ENCODE measurements around the gene ECD. TPM values are rescaled to one million over a fixed set of nuclear protein-coding genes. Genes with fewer than 3 reads are reported as not detected.

The ECD gene
- 22.1 TPM for total RNA-seq

DNA sequence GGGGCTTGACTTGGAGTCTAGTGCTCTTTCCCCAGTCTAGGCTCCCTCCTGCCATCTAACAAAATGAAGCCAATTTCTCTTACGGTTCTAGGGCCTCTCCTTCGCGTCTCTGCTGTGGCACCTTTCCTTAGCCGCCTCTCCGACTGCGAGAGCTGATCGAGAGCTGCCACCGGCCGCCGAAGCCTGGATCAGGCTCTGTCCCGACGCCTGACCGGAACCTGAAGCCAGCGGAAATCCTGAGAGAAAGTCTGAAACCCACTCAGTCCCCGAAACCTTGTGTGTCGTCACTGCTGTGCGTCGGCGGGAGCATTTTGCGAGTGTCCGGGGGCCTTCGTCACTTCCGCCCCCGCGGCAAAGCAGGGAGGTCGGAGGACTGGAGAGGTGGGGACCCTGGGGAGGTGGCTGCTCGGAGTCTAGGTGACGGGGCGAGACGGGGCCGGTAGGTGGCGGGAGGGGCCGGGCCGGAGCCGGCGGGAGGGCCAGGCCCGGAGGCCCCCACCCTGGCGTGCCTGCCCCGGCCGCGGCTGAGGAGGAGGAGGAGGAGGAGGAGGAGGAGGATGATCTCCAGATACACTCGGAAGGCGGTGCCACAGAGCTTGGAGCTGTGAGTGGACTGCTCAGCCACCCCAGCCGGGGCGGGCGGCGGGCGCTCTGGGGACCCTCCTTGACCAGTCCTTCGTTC lies at the start of gene ECD, which contains the start of gene FAM149B1:
TSS of gene ECD (minus strand) at position 226 of the 682 bp plus-strand sequence. CDS start 4,071 bp downstream, outside the sequence.
TSS of gene FAM149B1 (plus strand) at position 337 of the 682 bp plus-strand sequence. CDS start at position 558, 221 bp downstream.
- peak; percentile 93 for DNase-seq (ENCODE audit: low spot score)

DNA sequence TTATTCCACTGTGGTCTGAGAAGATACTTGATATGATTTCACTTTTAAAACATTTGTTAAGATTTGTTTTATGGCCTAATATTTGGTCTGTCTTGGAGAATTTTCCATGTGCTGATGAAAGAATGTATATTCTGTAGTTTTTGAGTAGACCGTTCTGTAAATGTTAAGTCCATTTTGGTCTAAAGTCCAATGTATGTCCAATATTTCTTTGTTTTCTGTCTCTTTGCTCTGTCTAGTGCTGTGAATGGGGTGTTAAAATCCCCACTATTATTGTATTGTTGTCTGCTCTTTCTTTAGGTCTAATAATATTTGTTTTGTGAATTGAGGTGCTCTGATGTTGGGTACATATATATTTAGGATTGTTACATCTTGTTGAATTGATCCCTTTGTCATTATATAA lies 47.9 kb upstream of the ECD start:
- DNase-seq (ENCODE audit: low spot score): no peak

DNA sequence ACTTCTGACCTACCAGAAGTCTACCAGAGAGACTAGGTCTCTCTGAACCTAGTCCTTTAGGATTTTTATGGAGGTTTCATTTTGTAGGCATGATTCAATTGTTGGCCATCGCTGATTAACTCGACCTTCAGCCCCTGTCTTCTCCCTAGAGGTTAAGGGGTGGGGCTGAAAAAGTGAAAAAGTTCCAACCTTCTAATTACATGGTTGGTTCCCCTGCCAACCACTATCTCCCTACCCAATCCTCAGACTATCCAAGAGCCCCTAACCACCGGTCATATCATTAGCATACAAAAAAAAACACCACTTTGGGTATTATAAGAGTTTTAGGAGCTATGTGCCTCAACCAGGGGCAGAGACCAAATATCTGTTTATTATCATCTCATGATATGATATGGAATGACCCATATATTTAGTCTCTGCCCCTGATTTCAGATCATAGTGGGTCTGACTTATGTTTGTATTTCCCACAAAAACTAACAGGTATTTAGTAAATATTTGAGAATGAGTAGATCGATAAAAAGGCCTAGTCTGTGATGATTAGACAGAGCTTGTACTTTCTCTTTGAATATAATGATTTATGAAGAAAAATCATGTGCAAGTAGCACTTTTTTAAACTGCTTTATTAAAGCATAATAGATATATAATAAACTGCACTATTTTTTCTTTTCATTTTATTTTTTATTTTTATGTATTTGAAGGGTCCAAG lies 43.5 kb upstream of the ECD start:
- DNase-seq (ENCODE audit: low spot score): no peak

DNA sequence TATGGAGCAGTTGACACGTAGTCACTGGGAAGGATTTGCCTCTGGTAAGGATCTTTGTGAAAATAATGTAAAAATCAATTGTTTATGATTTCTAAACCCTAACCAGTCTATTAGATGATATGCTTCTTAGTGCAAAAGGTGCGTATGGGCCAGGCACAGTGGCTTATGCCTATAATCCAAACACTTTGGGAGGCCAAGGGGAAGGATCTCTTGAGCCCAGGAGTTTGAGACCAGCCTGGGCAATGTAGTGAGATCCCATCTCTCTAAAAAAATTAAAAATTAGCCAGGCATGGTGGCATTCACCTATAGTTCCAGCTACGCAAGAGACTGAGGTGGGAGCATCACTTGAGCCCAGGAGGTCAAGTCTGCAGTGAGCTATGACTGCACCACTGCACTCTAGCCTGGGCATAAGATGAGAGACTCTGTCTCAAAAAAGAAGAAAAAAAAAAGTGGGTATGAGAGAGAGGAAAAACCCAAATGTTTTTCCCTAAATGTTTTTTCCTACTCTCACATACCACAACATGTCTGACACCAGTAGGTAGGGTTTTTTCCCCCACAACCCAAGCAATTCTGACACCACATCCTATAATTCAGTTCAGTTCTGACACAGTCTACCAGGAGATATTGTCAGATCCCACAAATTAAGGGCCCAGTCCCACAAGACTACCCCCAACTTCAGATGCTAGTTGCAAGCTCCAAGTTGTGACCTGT lies 42.7 kb upstream of the ECD start:
- DNase-seq (ENCODE audit: low spot score): no peak

DNA sequence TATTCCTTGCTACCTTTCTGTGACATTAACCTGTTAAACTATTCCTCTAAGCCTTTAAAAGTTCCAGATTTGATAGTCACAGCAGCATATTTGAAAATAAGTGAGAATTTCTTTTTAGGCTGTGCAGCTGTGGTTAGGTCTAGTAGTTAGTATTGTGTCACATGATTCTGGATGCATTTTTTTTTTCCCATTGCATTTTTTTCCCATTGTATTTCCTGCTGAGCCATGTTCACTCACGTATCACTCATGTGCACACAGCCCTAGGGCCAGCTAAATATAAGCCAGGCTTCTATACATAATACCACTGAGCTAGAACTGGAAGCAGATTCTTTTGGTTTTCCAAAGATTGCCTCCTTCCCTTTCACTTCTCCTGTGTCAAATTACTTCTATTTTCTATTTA lies 41.9 kb upstream of the ECD start:
- no peak for DNase-seq (ENCODE audit: low spot score)

DNA sequence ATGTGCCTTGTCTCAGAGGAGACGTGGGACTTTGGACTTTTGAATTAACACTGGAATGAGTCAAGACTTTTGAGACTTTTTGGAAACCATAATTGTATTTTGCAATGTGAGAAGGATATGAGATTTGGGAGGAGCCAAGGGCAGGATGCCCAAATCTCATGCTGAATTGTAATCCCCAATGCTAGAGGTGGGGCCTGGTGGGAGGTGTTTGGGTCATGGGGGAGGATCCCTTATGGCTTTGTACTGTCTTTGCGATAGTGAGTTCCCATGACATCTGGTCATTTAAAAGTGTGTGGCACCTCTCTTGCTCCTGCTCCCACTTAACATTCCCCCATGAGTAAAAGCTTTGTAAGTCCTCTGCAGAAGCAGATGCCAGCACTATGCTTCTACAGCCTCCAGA lies 40.1 kb upstream of the ECD start:
- DNase-seq (ENCODE audit: low spot score): no peak

DNA sequence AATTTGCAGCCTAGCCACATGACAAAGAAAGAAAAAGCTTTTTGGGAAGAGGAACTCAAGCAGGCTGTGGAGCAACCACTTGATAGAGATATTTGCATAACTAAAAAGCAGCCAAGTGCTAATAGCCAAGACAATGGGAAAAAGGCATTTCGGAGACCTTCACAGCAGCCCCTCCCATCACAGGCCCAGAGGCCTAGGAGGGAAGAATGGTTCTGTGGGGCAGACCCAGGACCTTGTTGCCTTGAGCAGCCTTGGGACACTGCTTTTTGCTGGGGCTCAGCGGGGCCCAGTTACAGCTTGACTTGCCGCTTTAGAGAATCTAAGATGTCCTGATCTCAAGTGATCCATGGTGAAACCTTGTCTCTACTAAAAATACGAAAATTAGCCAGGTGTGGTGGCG lies 38.6 kb upstream of the ECD start:
- DNase-seq (ENCODE audit: low spot score): no peak

DNA sequence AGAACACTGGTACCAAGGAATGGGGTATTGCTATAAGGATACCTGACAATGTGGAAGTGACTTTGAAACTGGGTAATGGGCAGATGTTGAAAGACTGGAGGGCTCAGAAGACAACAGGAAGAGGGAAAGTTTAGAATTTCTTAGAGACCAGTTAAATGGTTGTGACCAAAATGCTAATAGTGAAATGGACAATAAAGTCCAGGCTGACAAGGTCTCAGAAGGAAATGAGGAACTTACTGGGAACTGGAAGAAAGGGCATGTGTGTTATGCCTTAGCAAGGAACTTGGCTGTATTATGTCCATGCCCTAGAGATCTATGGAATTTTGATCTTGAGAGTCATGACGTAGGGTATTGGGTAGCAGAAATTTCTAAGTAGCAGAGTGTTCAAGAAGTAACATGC lies 38.1 kb upstream of the ECD start:
- no peak for DNase-seq (ENCODE audit: low spot score)

DNA sequence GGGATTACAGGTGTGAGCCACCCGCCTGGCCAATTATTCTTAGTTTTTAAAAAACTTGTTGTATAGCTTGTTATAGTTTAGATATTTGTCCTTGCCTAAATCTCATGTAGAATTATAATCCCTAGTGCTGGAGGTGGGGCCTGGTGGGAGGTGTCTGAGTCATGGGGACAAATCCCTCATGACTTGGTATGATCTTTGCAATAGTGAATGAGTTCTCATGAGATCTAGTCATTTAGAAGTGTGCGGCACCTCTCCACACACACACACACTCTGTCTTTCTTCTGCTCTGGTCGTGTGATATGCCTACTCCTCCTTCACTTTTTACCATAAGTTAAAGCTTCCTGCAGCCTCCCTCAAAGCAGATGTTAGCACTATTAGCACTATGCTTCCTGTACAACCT lies 37.3 kb upstream of the ECD start:
- no peak for DNase-seq (ENCODE audit: low spot score)

DNA sequence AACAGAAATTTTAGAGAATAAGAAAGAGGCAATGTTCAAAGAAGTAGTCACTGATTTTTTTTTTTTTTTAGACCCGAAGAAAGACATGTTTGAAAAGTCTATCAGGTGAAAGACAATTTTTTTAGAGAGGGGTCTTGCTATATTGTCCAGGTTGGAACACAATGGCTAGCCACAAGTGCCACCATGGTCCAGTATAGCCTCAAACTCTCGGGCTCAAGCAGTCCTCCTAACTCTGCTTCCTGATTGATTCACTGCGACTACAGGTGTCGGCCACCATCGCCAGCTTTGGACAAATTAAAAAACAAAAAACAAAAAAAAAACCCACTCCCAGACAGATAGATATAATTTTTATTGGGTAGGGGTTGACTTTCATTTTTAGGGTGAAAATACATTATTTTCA lies 22.4 kb upstream of the ECD start:
- DNase-seq (ENCODE audit: low spot score): no peak

DNA sequence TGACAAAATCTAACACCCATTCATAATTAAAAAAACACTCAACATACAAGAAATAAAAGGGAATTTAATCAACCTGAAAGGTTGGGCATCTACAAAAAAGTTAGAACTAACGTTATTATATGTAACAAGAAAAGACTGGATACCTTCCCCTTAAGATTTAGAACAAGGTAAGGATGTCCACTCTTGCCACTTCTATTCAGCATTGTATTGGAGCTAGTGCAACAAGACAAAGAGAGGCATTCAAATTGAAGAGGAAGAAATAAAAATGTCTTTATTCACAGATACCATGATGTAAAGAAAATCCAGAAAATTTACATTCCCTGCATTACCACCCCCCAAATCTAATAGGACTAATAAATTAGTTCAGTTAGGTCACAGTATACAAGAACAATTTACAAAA lies 18.5 kb upstream of the ECD start:
- DNase-seq (ENCODE audit: low spot score): no peak

DNA sequence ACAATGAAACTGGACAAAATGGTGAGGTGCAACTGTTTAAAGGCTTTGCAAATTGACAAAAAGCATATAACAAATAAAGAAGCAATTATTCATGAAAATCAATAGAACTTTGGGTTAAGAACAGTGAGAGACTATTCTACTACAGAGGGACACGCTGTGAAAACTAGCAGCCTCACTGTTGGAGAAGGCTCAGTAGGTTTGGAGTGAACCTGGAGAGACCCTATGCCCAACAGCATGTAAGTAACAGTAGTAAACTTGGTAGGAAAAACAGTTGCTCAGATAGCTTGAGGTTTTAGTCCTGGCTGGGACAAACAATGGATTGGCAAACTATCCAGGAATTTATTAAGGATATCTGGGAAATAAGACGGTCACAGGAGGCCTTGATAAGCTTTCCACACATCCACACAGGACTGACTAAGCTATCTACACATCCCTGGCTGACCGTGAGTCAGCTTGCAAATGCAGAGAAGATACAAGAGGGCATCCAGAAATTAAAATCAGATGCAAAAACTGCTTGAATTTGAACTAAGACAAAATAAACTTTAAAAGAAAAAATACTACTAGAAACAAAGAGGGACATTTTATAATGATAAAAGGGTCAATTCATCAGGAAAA lies 16.0 kb upstream of the ECD start:
- DNase-seq (ENCODE audit: low spot score): no peak

DNA sequence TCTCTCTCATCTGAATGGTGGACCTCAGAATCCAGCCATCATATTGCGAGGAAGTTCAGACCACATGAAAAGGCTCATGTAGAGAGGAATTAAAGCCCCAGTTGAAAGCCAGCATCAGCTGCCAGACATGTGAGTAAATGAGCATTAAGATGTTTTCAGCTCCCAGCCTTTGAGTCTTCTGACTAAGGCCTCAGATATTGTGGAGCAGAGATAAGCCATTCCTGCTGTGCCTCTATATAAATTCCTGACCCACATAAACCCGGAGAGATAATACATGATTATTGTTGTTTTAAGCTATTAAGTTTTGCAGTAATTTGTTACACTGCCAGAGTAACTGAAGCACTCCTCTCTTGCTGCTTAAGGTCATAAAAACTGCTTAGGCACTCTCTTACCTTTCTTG lies 14.8 kb upstream of the ECD start:
- no peak for DNase-seq (ENCODE audit: low spot score)

DNA sequence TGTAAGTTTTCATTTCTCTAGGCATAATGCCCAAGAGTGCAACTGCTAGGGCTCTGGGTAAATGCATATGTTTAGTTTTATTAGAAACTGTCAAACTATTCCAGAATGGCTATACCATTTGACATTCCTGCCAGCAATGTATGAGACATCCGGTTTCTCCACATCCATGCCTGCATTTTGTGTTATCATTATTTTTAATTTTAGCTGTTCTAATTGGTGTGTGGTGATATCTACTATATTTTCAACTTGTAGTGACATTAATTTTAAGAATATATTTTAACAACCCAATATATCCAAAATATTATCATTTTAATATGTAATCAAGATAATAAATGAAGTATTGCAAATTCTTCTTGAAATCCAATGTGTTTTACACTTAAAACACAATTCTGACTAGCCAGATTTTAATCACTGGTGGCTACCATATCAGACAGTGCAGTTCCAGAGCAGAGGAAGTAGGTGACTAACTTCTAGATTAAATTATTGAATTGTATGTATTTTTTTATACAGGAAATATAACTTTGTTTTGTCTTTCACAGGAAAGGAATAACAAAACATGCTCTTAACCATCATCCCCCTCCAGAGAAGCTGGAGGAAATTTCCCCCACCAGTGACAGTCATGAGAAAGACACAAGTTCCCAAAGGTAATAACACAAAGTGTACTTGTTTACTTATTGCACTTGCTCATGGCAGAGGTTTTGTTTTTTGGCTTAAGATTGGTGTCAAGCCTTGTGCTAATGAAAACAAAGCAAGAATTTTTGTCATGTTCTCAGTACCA lies 6.5 kb upstream of the ECD start:
- DNase-seq (ENCODE audit: low spot score): no peak

DNA sequence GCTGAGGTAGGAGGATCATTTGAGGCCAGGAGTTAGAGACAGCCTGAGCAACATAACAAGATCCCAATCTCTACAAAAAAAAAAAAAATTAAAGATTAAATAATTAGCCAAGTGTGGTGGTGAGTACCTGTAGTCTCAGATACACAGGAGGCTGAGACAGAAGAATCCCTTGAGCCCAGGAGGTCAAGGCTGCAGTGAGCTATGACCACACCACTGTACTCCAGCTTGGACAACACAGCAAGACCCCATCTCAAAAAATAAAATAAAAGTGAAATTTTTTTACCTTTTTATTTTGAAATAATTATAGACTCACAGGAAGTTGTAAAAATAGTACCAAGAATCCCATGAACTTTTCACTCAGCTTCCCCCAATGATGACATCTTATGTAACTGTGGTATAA lies 5.1 kb upstream of the ECD start:
- no peak for DNase-seq (ENCODE audit: low spot score)

DNA sequence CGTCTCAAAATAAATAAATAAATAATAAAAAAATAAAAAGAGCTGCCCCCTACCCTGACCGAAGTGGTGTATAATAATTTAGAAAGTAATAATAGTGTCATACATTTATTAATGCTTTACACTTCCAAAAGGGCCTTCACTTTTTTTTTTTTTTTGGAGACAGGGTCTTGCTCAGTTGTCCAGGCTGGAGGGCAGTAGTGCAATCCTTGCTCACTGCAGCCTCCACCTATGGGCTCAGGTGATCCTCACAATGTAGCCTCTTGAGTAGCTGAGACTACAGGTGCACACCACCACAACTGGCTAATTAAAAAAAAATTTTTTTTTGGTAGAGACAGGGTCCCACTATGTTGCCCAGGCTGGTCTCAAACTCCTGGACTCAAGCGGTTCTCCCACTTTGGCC lies 1.5 kb upstream of the ECD start:
- no peak for DNase-seq (ENCODE audit: low spot score)

DNA sequence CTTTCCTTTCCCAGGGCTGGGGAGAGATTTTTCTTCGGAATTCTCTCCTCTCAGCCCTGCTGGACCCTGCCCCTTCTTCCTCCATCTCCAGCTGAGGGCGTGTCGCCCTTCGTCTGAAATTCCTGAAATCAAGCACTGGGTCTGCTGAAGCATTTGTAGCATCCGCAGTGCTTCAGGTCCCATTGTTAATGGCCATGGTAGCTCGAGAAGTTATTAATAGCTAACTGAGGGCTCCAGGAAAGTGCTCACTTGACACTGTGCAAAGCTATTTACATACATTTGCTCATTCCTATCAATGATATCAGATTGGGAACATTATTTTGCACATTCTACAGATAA lies 626 bp upstream of the ECD start:
- no peak for DNase-seq (ENCODE audit: low spot score)

DNA sequence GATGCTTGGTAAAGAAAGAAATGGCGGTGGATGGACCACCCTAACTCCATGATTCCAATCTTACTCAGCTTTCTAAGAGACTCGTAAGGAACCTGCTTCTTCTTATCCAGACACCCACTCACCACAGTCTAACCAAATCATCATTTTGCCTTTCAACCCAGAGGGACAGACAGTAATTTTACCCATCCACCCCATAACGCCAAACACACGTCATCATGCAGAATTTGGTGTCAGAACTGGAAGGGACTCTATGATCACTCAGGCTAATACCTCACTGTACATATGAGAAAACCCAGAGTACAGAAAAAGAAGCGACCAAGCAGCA lies 388 bp downstream of the ECD start:
- no peak for DNase-seq (ENCODE audit: low spot score)

DNA sequence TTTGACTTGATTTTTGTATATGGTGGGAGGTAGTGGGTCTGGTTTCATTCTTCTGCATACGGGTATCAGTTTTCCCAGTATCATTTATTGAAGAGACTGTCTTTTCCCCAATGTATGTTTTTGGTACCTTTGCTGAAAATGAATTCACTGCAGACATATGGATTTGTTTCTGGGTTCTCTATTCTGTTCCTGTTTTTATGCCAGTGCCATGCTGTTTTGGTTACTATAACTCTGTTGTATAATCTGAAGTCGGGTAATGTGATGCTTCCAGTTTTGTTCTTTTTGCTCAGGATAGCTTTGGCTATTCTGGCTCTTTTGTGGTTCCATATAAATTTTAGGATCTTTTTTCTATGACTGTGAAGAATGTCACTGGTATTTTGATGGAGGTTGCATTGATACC lies 836 bp downstream of the ECD start:
- no peak for DNase-seq (ENCODE audit: low spot score)

DNA sequence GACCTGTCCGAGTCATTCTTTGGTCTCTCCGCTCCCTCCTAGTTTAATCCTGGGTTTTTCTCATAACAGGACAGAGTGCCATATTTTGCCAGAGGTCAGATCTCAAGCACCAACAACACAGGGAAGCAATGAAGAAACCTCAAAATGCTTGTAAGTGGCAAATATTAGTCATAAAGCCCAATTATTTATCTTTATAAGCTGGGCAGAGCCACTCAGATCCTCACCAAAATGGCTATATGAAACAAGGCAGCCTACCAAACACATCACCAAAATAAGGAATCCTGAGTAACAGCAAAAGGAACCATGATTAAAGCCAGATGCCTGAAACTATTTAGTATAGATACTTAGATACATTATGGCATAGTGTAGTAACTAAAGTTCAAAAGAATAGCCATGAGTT lies 4.7 kb downstream of the ECD start:
- DNase-seq (ENCODE audit: low spot score): no peak

DNA sequence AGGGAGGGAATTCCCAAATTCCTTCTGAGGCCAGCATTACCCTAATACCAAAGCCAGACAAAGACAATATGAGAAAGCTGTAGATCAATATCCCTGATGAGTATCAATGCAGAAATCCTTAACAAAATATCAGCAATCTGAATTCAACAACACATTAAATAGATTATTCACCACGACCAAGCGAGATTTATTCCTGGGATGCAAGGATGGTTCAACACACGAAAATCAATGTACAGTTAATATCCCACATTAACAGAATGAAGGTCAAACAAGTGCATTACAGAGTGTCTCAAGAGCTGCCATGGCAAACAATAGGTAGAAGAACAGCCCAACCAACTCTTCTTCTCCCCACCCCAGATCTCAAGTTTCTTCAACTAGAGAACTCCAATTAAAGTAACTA lies 6.1 kb downstream of the ECD start:
- DNase-seq (ENCODE audit: low spot score): no peak

DNA sequence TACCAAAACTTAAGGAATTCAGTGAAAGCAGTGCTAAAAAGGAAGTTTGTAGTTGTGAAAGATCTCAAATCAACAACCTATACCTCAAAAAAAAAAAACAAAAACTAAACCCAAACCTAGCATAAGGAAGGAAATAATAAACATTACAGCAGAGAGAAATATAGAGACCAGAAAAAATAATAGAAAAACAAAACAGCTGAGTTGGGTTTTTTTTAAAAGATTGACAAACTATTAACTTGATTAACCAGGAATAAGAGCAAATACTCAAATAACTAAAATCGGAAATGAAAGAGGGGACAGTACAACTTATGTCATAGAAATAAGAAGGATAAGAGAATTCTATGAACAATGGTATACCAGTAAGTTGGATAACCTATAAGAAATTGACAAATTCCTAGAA lies 6.7 kb downstream of the ECD start:
- no peak for DNase-seq (ENCODE audit: low spot score)
